NOMO-1 treated with dmso at 0.1 percent for 144 hours (cell line): ENCODE data around the gene EPM2AIP1.
"Not testable (repeated sequence)": the region's sequence is repeated elsewhere in the genome, so short reads cannot be mapped to it uniquely, and the experiment has no call there.

Experiments used
- DNase-seq: peaks from one replicate; lab custom pipeline; 2025; ENCODE audit not compliant: unreplicated experiment; lab: John Stamatoyannopoulos, UW

Gene EPM2AIP1

GRCh38 chr3:36954452-36955134 lies 38.3 kb downstream of the EPM2AIP1 start:
- DNase-seq, result no peak

GRCh38 chr3:36947814-36948213 lies 45.1 kb downstream of the EPM2AIP1 start:
- DNase-seq, result not testable (repeated sequence)

- DNase-seq, result no peak
Measured at GRCh38 chr3:36945333-36945980, 47.5 kb downstream of the EPM2AIP1 start.

GRCh38 chr3:36944641-36945270 lies 48.2 kb downstream of the EPM2AIP1 start, which contains the start of gene TRANK1:
TRANK1 (minus strand) TSS chr3:36945054; CDS start chr3:36944809, 245 bp downstream.
- DNase-seq, result no peak

- DNase-seq, result peak; percentile 34
Measured at GRCh38 chr3:36944012-36944640, 48.8 kb downstream of the EPM2AIP1 start.

- DNase-seq, result no peak
Measured at GRCh38 chr3:36943601-36944000, 49.3 kb downstream of the EPM2AIP1 start.

- no peak for DNase-seq
Measured at GRCh38 chr3:36942638-36943248, 50.2 kb downstream of the EPM2AIP1 start.

- no peak for DNase-seq
Measured at GRCh38 chr3:36941658-36942057, 51.3 kb downstream of the EPM2AIP1 start.

GRCh38 chr3:36941162-36941561 lies 51.8 kb downstream of the EPM2AIP1 start:
- DNase-seq, result no peak

- DNase-seq, result no peak
Measured at GRCh38 chr3:36937492-36937891, 55.4 kb downstream of the EPM2AIP1 start.
